HG02852 (cell line): ENCODE data around the gene FOSL2.
"Not testable (repeated sequence)": the region's sequence is repeated elsewhere in the genome, so short reads cannot be mapped to it uniquely, and the experiment has no call there.

ENCODE experiments used
- ATAC-seq: cut with Tn5 transposase; IDR thresholded peaks from one replicate; pipeline ENCODE4 v1.9.1; 2021; ENCODE audit warnings: mild to moderate bottlenecking, moderate library complexity; ENCODE audit not compliant: unreplicated experiment

FOSL2 gene

GRCh38 chr2:28371728-28372127 is 20.9 kb upstream of the FOSL2 start:
- ATAC-seq = not testable (repeated sequence)

GRCh38 chr2:28373854-28374253 is 18.8 kb upstream of the FOSL2 start:
- no peak for ATAC-seq

GRCh38 chr2:28374331-28374730 is 18.3 kb upstream of the FOSL2 start:
- ATAC-seq = no peak

DNA sequence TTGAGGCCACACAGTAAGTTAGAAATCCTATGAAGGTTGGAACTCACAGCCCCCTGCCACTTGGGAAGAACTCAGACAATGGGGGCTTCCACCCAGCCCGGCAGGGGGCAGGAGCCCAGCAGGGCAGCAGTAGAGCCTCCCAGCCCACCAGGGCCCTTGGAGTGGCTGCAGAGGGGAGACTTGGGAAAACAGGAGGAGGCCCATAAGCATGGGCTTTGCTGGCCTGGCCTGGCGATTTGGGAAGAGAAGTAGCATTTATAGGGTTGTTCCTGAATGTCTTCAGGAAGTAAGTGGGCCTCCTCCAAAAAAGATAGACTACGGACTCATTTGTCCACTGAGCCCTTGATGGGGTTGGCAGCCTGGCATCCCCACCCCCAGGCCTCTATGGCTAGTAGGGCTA is 17.4 kb upstream of the FOSL2 start:
- no peak for ATAC-seq

DNA sequence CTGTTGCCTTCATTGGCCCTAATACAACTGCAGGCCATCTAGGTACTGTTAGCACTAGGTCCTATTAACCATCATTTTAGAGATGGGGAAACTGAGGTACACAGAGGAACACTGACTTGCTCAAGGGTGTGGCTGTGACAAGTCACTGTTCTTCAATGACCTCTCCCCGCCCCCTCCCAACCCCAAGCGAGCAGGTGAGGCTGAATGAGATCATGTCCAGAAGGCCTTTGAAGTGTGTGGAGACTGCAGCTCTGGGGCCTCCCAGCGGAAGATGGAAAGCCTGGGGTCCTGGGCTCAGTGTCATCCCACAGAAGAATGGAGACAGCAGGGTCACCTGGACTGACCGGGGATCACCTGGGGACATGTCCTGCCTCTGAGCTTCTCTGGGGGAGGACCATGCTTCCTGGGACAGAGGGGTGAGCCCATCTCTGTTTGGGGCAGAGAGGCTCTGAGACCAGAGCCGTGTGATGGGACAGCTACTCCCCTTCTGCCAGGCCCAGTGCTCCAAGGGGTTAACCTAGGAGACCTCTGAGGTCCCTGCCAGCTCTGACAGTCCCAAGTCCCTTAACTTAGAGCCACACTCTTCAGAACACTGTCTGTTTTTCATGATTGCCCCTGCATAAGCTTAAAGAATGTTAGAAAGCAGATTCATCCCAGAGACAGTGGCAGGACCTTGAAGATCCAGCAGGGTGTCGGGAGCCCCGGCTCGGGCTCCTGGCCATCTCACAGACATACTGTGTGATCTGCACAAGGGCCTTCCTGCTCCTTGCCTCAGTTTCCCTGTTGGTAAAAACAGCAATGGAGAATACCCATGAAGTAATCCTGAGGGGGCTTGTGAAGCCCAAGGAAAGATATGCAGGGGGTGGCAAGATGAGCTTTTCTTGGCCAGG is 16.7 kb upstream of the FOSL2 start:
- no peak for ATAC-seq

GRCh38 chr2:28377195-28377816 is 15.4 kb upstream of the FOSL2 start:
- ATAC-seq = no peak

DNA sequence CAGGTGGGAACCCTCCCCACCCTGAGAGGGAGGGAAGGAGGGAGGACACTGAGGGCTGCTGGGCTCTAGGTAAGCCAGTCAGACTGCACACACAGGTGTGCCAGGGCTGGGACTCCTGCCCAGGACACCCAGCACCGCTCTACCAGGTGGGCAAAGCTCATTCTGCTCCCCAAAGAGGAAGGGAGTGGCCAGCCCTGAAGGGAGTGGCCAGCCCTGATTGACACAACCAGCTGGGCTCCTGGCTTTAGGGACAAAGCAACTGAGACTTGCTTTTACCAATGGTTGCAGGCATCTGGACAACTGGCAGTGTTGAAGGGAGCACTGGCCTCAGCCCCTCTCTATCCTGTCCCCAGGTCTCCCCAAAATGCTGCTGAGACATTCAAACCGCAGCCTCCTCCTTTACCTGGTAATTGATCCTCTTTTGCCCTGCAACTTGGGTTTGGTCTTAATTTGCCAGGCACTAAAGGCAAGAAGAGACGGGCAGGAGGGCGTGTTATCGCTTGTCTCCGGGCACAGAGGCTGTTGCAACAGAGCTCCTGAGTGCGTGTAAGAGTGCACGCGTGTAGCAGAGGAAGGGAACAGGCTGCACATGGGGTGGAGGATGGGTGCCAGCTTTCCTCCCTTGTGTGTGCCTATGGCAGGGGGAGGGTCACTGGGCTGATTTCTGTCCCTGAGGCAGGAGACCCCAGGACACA is 14.5 kb upstream of the FOSL2 start:
- no peak for ATAC-seq

DNA sequence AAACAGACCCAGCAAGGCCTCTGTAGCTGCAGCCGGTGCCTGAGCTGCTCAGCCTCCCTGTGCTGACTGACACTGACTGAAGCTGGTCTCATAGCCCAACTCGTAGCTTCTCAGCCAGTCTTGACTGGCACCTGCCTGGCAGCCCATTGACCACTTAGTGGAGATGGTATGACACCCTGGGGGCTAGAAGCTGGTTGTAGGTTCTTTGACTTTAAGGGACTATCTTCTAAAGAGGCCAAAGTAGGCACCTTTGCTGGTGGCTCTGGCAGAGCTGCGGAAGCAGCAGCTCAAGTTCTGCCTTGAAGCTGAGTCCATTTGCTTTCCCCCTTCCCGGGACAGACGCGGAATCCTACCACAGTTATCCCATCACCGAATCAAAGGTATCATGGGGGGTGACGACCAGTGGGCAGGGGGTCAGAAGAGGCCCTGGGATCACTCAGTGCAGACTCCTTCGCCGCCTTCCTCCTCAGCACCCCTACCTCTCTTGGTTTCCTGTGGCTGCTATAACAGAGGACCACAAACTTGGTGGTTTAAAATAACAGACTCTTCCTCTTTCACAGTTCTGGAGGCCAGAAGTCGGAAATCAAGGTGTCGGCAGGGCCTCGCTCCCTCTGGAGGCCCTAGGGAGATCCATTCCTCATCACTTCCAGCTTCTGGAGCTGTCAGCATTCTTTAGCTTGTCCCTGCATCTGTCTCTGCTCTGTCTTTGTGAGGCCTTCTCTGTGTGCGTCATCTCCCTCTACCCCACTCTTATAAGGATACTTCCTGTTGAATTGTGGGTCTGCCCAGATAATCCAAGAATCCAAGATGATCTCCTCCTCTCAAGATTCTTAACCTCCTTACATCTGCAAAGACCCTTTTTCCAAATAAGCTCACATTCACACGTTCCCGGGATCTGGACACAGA is 13.7 kb upstream of the FOSL2 start:
- no peak for ATAC-seq

DNA sequence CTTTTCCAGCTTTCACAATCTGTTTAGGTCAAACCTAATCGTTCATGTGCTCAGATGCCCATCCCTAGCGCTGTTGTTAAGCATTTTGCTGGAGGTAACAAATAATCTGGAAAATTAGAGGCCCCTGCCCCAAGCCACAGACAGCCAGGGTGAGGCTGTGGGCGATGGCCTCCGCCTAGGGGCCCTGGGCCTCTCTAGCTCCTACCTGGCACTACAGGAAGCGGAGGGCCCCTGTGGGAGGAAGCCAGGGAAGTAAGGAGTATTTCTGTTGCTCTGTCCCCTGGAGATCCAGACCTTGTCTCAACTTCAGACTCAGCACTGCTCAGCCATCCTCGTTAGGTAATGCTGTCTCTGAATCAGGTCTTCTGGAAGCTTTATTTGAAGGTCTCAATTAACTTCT is 12.4 kb upstream of the FOSL2 start:
- ATAC-seq = no peak

DNA sequence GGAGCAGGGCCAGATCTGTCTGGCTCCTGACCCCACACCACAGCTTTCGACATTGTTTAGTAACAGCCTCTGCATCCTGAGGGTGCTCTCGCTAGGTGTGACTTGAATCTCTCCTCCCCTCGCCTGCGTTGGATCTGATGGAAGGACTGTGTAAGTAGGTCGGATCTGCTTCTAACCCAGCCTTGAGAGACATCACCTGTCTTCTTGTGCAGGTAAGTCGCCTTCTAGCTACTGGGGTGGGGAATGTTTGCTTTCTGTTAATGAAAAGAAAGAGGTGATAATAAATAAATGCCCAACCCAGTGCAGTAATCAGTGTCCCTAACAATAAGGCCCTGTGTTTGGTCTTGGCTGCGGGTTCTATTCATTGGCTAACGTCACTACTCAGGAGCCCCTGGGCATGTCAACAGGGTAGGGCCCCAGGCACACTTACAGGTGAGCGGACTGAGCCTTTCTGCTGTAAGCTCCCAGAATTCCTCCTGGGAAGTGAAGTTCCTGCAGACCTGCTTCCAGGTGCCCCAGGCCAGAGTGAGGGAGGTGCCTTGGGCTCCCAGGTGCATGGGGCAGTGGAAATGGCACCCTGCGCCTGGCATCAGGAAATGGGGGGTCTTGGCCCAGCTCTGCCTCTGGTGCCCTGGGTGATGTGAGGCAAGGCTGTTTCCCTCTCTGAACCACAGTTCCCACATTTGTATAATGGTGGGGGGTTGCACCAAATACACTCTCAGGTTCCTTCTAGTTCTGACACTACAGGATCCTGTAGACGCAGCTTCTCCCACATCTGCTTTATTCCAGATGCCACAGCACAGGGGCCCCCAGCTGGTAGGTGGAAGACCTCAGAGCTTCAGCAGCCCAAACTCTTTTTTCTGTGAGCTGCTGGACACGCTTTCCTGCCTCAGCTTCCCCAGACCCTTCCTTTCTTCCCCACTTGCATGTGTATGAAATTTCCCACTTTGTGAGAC is 11.2 kb upstream of the FOSL2 start:
- no peak for ATAC-seq

DNA sequence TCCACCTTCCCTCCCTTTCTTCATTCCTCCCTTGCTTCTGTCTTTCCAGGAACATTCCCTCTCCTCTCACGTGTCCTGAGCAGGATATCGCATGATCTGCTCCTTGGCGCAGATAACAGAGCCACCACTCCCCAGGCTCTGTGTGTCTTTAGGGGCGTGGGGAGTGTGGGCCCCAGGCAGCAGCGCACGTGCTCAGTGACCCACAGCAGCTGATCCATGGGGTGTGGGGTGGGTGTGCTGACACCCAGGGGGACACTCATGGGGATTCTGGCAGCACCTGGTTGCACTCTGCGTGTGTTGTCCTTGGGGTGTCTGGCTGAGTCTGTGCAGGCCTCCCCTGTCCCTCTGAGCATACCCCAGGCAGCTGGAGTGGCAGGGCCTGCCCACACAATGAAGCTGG is 9.9 kb upstream of the FOSL2 start:
- no peak for ATAC-seq

DNA sequence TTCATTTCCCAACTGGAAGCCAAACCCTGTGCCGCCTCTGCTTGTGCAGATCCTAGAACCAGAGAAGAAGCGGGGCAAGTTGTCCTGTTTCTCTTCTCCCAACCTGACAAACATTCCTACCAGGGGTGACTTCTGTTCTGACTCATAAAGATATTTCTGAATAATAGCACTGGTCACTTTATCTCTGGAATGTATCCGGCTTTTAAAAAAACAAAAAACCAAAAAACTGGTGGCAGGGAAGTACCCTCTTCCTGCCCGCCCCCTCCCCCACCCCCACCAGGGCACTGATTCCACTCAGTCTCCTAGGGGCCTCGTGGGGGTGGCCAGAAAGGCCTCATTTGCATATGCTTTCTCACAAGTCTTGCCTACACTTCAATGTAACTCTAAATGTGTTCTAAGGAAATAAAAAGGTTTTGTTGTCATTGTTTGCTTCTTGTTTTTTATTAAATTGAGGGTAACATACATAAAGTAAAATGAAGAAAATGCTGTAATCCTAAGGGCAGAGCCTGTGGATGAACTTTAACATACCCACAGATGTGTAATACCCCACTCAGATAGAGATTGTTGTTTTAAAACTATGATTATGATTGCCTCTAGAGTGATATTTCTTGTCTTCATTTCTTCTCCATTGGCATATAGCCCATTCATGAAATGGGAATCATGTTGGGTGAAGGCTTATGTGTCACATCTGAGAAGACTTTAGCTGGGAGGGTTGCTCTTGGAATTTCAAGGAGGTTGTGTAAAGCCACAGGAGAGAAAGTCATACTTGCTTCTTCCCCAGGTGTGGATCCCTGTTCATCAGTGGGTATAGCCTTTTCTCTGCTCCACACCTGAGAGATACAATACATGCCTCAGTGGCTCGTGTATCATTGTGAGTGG is 5.3 kb upstream of the FOSL2 start:
- no peak for ATAC-seq

DNA sequence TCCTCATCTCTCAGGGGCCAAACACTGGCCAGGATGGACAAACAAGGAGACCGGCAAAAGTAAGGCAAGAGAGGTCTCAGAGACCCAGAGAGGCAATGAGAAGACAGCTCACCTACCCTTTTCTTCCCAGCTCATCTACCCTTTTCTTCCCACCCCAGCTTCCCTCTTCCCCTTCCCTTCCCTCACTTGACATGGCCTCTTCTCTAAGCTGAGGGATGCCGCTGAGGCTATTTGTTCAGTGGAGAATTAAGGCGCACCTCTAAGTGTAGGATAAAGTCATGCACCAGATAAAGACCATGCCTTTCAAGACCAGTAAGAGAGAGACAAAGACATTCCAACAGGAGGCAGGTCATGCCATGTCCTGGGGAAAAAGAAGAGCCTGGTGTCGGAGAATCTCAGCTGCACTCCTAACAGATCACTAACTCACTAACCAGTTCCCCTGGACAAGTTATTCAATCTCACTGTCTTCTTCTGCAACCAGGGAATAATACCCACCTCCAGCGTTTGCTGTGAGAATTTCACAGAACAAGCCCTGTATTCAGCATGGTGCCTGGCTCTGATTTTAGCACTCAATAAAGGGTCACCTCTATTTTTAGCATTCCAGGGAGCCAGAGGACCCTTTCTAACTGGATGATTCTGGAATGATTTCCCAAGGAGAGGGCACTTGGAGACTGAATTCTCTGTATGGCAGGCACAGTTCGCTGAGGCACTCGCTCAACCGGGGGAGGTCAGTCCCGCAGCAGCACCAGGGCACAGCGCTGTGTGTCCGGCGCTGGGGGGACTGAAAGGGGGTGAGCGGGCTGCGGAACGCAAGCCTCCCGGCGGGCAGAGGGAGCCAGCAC is 3.0 kb upstream of the FOSL2 start:
- no peak for ATAC-seq

DNA sequence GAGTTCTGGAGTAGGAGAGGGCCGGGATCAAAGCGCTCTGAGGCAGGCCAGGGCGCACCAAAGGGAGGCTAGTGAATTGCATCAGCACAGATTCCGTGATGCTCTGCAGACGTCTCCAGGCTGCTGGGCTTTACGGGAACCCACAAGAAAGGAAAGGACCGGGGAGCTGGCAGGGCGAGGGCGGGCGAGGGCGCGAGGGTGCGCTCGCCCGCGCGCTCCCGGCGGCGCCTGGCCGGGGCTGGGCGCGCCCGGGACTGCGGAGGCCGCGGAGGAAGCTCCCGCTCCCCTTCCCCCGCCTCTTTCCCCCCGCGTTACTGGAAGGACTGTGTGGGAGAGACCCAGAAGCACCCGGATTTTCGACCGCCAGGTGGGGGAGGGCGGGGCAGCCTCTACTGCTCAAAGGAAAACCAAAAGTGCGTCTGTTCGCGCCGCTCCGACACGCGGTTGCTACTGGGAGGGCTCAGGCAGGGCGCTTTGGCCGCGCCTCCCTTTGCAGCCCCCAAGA is 2.4 kb upstream of the FOSL2 start:
- no peak for ATAC-seq

- ATAC-seq = no peak
Observed at GRCh38 chr2:28390746-28391563, 1.7 kb upstream of the FOSL2 start.

DNA sequence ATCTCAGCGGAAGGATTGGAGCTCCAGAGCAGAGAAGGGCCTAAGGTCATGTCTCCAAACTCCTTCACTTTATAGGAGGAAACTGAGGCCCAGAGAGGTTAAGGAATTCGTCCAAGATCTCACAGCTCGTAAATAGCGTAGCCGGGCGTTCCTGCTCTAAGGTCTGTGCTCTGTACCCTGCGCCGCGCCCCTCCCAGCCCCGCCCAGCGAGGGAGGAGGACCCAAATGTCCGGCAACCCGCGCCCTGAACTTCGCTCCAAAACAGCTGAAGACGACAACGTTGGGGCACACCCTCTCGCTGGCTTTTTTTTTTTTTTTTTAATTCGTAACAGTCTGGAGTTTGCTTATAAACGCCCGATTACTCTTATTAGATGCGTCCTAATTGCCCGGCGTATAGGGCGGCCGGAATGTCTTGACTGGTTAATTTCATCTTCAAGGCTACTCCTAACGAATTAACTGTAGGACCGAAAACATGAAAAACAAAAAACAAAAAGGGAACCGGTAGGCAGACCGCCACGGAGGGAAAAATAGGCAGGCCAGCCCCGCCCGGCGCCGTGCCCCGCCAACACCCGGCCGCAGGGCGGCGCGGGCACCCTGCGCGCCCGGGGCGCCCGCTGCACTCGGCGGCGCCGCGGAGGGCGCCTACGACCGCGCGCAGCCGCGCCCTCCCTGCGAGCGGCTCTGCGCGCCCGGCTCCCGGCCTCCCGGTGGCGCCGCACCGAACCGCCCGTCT is 928 bp upstream of the FOSL2 start:
- peak; percentile 26 for ATAC-seq
